HG02852 (cell line): ENCODE measurements around the gene CS.

Experiments
- ATAC-seq: cut with Tn5 transposase; IDR thresholded peaks from one replicate; pipeline ENCODE4 v1.9.1; 2021; ENCODE audit warnings: mild to moderate bottlenecking, moderate library complexity; ENCODE audit not compliant: unreplicated experiment

Gene CS

GRCh38 chr12:56221757-56222530 is 78.2 kb downstream of the CS start, which contains the start of gene RNF41:
TSS of gene RNF41 (minus strand) at chr12:56221922. CDS start at chr12:56214047, 7,875 bp downstream.
- ATAC-seq = peak; percentile 82
